Measurements from ENCODE around the gene PARD3B. TPM values are rescaled to one million over a fixed set of nuclear protein-coding genes. Genes with fewer than 3 reads are reported as not detected.

Gene PARD3B
- total and polyA plus RNA-seq, 2 of the 13 experiments (the other 11 are each of a cell fraction or from before 2014, with no cell fraction given), result 0.71 to 2.3 TPM

DNA sequence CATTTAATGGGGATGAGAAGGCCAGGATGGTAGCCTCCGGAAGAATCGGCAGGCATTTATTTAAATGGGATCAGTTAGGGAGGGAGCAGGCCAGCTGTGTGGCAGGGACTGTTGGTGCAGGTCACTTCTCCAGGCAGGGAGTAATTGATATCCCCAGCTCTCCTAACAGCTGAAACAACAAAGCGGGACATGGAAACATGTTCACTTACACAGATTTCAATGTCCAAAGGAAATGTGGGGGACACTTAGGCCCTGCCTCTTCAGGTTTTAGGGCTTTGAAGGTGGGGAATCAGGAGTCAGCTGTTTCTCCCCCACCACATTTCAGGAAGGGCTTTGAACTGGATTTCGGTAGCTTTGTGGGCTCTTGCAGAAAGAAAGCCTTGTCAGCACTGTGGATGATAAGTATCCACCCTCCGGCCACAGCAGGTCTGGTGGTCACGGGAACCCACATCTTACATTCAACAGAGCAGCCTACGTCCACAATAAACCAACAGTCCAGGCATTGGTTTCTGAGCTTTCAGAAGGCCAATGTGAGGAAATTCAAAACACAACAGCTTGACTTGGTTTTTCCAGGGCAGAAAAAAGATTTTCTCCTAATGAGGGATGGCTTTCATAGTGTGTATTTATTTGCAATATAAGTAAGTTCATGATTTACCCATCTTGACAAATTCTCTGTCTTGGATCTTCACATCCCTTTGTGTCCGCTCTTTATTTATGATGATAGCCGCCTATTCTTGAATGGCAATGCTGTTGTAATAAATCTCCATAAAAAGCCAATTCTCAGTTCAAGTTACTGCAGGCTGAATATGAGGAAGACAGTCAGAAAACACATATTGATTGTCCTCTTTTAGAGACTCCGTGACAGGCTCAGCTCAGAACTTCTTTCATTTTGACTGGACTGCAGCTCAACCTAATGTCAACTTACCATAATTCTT, 1040.4 kb downstream of the PARD3B start:
- no peak overlapping the region for H2AFZ ChIP-seq (ENCODE audit: low read length)
- intact Hi-C loops (cut with micrococcal nuclease; ENCODE audit: unreplicated experiment) (no loop called here), in situ Hi-C loops (cut with HindIII; ENCODE audit: extremely low pct_ligation_motif_present, low pct_unique_long_range_greater_than_20kb) (no loop called here)
- no peak overlapping the region for H3K9ac ChIP-seq (ENCODE audit: insufficient read depth, low read depth, low read length)
- ChIA-PET POLR2A (no interaction called here), CTCF (ENCODE audit: low intra/inter-chr PET ratio, low total read pairs) (no interaction called here)
- no peaks in the 10 kb centered on the region for H3K79me2 ChIP-seq (ENCODE audit: insufficient read depth, low read length)
- no peak overlapping the region for H3K4me3 ChIP-seq (replicated peaks in 1 of 3; ENCODE audit: insufficient read depth in 1 of 3, low read depth in 2 of 3, low read length in 3 of 3)
- H3K9me3 ChIP-seq (ENCODE audit: low read length), result no peaks in the 10 kb centered on the region
- no peaks in the 10 kb centered on the region for H3K4me1 ChIP-seq (ENCODE audit: insufficient read depth, low read length)
- no peaks in the 10 kb centered on the region for H3K36me3 ChIP-seq (replicated peaks in 1 of 2; ENCODE audit: control insufficient read depth in 1 of 2, insufficient read depth in 2 of 2, low read length in 2 of 2)
- no peaks in the 10 kb centered on the region for H4K20me1 ChIP-seq (ENCODE audit: insufficient read depth, low read length)
- no TSS peak for BruUV-seq (replicated peaks)
- ATAC-seq, result no peak
- no peak overlapping the region for H3K27ac ChIP-seq (ENCODE audit: extremely low read length, insufficient read depth, low read length)
- H3K27me3 ChIP-seq (ENCODE audit: control insufficient read depth in 1 of 2, insufficient read depth in 2 of 2, low read length in 2 of 2), result no peaks in the 10 kb centered on the region
- no peak for FAIRE-seq
- DNase-seq (ENCODE audit: low spot score), result no peak
- no peak overlapping the region for H3K4me2 ChIP-seq (ENCODE audit: low read depth, low read length)
- WGBS (ENCODE audit: low lambda C conversion rate), result 70% methylated on average over 10 of the region's 10 CpGs
- TF ChIP-seq CHD2 (IDR thresholded peaks at IDR 0.05; ENCODE audit: low read depth, low read length) (no peak), MTF1 (CRISPR knock-in tag; IDR thresholded peaks at IDR 0.05) (no peak), U2AF2 (IDR thresholded peaks at IDR 0.05; ENCODE audit: low read depth, low read length) (no peak), MTF2 (CRISPR knock-in tag; IDR thresholded peaks at IDR 0.05; ENCODE audit: borderline replicate concordance) (no peak), EP300 (IDR thresholded peaks at IDR 0.05; ENCODE audit: low read depth in 2 of 2, low read length in 2 of 2) (no peak), EP300 (CRISPR knock-in tag; IDR thresholded peaks at IDR 0.05; ENCODE audit: borderline replicate concordance) (no peak), NRL (CRISPR knock-in tag; IDR thresholded peaks at IDR 0.05; ENCODE audit: borderline replicate concordance) (no peak), NPAS2 (CRISPR knock-in tag; IDR thresholded peaks at IDR 0.05; ENCODE audit: borderline replicate concordance) (no peak), ZNF367 (CRISPR knock-in tag; IDR thresholded peaks at IDR 0.05; ENCODE audit: borderline replicate concordance) (no peak), ISL2 (CRISPR knock-in tag; IDR thresholded peaks at IDR 0.05) (no peak), ZNF746 (CRISPR knock-in tag; IDR thresholded peaks at IDR 0.05) (no peak), FOSL2 (CRISPR knock-in tag; IDR thresholded peaks at IDR 0.05) (no peak)
- TF ChIP-seq, protein P1, sequence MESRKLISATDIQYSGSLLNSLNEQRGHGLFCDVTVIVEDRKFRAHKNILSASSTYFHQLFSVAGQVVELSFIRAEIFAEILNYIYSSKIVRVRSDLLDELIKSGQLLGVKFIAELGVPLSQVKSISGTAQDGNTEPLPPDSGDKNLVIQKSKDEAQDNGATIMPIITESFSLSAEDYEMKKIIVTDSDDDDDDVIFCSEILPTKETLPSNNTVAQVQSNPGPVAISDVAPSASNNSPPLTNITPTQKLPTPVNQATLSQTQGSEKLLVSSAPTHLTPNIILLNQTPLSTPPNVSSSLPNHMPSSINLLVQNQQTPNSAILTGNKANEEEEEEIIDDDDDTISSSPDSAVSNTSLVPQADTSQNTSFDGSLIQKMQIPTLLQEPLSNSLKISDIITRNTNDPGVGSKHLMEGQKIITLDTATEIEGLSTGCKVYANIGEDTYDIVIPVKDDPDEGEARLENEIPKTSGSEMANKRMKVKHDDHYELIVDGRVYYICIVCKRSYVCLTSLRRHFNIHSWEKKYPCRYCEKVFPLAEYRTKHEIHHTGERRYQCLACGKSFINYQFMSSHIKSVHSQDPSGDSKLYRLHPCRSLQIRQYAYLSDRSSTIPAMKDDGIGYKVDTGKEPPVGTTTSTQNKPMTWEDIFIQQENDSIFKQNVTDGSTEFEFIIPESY (CRISPR knock-in tag; IDR thresholded peaks at IDR 0.05), result no peak
- TF ChIP-seq, protein P2, sequence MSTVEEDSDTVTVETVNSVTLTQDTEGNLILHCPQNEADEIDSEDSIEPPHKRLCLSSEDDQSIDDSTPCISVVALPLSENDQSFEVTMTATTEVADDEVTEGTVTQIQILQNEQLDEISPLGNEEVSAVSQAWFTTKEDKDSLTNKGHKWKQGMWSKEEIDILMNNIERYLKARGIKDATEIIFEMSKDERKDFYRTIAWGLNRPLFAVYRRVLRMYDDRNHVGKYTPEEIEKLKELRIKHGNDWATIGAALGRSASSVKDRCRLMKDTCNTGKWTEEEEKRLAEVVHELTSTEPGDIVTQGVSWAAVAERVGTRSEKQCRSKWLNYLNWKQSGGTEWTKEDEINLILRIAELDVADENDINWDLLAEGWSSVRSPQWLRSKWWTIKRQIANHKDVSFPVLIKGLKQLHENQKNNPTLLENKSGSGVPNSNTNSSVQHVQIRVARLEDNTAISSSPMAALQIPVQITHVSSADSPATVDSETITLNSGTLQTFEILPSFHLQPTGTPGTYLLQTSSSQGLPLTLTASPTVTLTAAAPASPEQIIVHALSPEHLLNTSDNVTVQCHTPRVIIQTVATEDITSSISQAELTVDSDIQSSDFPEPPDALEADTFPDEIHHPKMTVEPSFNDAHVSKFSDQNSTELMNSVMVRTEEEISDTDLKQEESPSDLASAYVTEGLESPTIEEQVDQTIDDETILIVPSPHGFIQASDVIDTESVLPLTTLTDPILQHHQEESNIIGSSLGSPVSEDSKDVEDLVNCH (CRISPR knock-in tag; IDR thresholded peaks at IDR 0.05), result no peak
- TF ChIP-seq, protein P3, sequence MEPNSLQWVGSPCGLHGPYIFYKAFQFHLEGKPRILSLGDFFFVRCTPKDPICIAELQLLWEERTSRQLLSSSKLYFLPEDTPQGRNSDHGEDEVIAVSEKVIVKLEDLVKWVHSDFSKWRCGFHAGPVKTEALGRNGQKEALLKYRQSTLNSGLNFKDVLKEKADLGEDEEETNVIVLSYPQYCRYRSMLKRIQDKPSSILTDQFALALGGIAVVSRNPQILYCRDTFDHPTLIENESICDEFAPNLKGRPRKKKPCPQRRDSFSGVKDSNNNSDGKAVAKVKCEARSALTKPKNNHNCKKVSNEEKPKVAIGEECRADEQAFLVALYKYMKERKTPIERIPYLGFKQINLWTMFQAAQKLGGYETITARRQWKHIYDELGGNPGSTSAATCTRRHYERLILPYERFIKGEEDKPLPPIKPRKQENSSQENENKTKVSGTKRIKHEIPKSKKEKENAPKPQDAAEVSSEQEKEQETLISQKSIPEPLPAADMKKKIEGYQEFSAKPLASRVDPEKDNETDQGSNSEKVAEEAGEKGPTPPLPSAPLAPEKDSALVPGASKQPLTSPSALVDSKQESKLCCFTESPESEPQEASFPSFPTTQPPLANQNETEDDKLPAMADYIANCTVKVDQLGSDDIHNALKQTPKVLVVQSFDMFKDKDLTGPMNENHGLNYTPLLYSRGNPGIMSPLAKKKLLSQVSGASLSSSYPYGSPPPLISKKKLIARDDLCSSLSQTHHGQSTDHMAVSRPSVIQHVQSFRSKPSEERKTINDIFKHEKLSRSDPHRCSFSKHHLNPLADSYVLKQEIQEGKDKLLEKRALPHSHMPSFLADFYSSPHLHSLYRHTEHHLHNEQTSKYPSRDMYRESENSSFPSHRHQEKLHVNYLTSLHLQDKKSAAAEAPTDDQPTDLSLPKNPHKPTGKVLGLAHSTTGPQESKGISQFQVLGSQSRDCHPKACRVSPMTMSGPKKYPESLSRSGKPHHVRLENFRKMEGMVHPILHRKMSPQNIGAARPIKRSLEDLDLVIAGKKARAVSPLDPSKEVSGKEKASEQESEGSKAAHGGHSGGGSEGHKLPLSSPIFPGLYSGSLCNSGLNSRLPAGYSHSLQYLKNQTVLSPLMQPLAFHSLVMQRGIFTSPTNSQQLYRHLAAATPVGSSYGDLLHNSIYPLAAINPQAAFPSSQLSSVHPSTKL (CRISPR knock-in tag; IDR thresholded peaks at IDR 0.05), result no peak

Data from HepG2 (cell line).